Measurements from ENCODE around the gene ASB14. TPM values are rescaled to one million over a fixed set of nuclear protein-coding genes. Genes with fewer than 3 reads are reported as not detected.
A peak's percentile ranks its signal among the peaks of the same experiment; 100 is the strongest.

The ASB14 gene
- total RNA-seq, 1 donor from 2014 or later = 23.3 TPM

- peak overlapping the region; percentile 72 for H3K27ac ChIP-seq (replicated peaks)
- intact Hi-C loops (cut with micrococcal nuclease) = no loop called here
- H3K27me3 ChIP-seq (ENCODE audit: low read depth) = no peaks in the 10 kb centered on the region
- DNase-seq = no peak
- no peaks in the 10 kb centered on the region for H3K9me3 ChIP-seq (replicated peaks)
- peak overlapping the region; percentile 50 for H3K4me3 ChIP-seq
- no peak for TF ChIP-seq CTCF (IDR thresholded peaks at IDR 0.05; ENCODE audit: borderline replicate concordance)
- peaks cover 60% of the 10 kb centered on the region for H3K36me3 ChIP-seq
- H3K4me1 ChIP-seq = peaks cover 21% of the 10 kb centered on the region
These were observed 40.1 kb downstream of the ASB14 start for GRCh38 chr3:57252404-57252803.

DNA sequence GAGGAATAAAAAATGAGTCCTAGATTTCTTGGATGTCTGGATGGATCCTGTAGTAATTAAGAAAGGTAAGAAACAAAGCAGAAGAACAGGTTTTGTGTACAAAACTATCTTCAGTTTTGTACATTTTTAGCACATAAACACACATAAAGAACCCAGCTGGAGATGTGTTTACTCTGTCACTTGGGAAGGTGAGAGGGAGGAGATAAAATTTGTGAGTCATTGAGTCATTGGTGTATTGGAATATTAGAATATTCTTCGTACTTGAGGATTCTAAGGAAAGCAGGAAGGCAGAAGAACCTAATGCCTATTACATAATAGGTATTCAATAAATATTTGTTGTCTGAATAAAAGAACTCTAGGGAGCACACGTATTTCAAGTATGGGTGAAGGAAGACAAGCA lies 47.5 kb downstream of the ASB14 start:
- peaks cover 97% of the 10 kb centered on the region for H3K36me3 ChIP-seq
- H3K27me3 ChIP-seq (ENCODE audit: low read depth) = no peaks in the 10 kb centered on the region
- intact Hi-C loops (cut with micrococcal nuclease) = no loop called here
- DNase-seq = no peak
- no peak for TF ChIP-seq CTCF (IDR thresholded peaks at IDR 0.05; ENCODE audit: borderline replicate concordance)
- no peaks in the 10 kb centered on the region for H3K4me1 ChIP-seq
- no peaks in the 10 kb centered on the region for H3K9me3 ChIP-seq (replicated peaks)
- no peak overlapping the region for H3K27ac ChIP-seq (replicated peaks)
- H3K4me3 ChIP-seq = no peak overlapping the region

GRCh38 chr3:57234613-57235575 lies 57.6 kb downstream of the ASB14 start:
- Histone ChIP-seq H3K4me3 (no peak overlapping the region), H3K9me3 (replicated peaks) (no peaks in the 10 kb centered on the region), H3K4me1 (peaks cover 25% of the 10 kb centered on the region), H3K36me3 (peaks cover 30% of the 10 kb centered on the region), H3K27ac (replicated peaks) (no peak overlapping the region), H3K27me3 (ENCODE audit: low read depth) (no peaks in the 10 kb centered on the region)
- TF ChIP-seq CTCF (IDR thresholded peaks at IDR 0.05; ENCODE audit: borderline replicate concordance) = no peak
- DNase-seq = no peak
- intact Hi-C loops (cut with micrococcal nuclease) = no loop called here

DNA sequence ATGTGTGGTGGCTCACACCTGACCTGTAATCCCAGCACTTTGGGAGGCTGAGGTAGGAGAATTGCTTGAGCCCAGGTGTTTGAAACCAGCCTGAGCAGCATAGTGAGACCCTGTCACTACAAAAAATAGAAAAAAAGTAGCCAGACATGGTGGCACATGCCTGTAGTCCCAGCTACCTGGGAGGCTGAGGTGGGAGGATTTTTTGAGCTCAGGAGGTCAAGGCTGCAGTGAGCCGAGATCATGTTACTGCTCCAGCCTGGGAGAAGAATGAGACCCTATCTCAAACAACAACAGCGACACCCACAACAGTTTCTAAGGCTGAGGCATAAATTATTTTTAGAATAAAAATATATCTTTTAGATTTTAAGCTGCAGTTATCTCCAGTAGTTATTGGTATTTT lies 58.7 kb downstream of the ASB14 start:
- DNase-seq = no peak
- H3K4me3 ChIP-seq = no peak overlapping the region
- TF ChIP-seq CTCF (IDR thresholded peaks at IDR 0.05; ENCODE audit: borderline replicate concordance) = no peak
- H3K9me3 ChIP-seq (replicated peaks) = no peaks in the 10 kb centered on the region
- peaks cover 36% of the 10 kb centered on the region for H3K4me1 ChIP-seq
- no peaks in the 10 kb centered on the region for H3K27me3 ChIP-seq (ENCODE audit: low read depth)
- H3K27ac ChIP-seq (replicated peaks) = no peak overlapping the region
- H3K36me3 ChIP-seq = peaks cover 19% of the 10 kb centered on the region
- intact Hi-C loops (cut with micrococcal nuclease) = no loop called here

GRCh38 chr3:57230006-57230405 lies 62.5 kb downstream of the ASB14 start:
- intact Hi-C loops (cut with micrococcal nuclease) = no loop called here

More at GRCh38 chr3:57230006-57230405, 62.5 kb downstream of the ASB14 start:
- Histone ChIP-seq H3K36me3 (no peaks in the 10 kb centered on the region), H3K27ac (replicated peaks) (peak overlapping the region; percentile 96), H3K4me1 (peaks cover 50% of the 10 kb centered on the region), H3K27me3 (ENCODE audit: low read depth) (no peaks in the 10 kb centered on the region), H3K9me3 (replicated peaks) (no peaks in the 10 kb centered on the region), H3K4me3 (no peak overlapping the region)
- DNase-seq = no peak
- no peak for TF ChIP-seq CTCF (IDR thresholded peaks at IDR 0.05; ENCODE audit: borderline replicate concordance)
